GM03348 (cell line): Measurements from ENCODE around the gene BTRC.
A peak's percentile ranks its signal among the peaks of the same experiment; 100 is the strongest.

Experiments
- DNase-seq: peaks from one replicate; pipeline ENCODE4 v3.0.0; 2012; ENCODE audit warnings: low spot score

The BTRC gene

DNA sequence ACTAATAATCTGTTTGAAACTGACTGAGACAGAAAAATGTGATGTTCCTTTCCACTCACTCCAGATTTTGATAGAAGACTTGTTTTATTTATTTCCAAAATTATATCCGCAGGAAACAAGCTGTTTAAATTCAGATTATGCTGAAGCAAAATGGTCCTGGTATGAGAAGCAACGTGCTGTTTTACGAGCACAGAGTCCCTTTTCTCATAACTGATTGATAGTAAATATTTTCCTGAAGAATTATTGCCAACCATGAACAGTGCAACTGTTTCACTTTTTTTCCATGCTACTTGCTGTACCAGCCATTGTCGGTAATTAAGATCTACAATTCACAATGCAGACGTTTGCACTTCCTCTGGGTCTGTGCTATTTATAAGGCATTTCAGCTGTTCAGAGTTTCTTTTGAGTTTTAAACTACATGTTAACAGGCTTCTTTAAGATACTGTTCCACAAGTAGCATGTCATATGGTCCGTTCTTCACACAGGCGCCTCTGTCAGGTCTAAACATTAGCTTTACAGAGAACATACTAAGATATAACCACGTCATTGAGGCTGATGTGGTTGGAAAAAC is 130.3 kb downstream of the BTRC start:
- DNase-seq = no peak

DNA sequence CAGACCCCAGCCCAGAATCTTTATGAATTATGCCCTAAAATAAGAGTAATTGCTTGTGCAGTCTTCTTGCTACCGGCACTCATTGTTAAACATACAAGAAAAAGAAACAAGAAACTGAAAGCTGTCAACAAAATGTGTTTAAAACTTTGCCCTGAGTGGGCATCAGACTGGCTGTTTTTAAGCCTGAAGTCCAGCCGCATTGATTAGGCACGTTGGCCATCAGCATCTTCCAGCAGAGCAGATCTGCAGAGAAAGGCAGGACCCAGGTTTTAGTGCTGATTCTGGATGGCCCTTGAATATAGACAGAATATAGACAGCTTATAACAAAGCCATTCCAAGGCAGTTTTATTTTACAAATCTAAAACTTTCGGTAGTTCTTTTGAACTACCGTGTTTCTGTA is 131.2 kb downstream of the BTRC start:
- DNase-seq = no peak

DNA sequence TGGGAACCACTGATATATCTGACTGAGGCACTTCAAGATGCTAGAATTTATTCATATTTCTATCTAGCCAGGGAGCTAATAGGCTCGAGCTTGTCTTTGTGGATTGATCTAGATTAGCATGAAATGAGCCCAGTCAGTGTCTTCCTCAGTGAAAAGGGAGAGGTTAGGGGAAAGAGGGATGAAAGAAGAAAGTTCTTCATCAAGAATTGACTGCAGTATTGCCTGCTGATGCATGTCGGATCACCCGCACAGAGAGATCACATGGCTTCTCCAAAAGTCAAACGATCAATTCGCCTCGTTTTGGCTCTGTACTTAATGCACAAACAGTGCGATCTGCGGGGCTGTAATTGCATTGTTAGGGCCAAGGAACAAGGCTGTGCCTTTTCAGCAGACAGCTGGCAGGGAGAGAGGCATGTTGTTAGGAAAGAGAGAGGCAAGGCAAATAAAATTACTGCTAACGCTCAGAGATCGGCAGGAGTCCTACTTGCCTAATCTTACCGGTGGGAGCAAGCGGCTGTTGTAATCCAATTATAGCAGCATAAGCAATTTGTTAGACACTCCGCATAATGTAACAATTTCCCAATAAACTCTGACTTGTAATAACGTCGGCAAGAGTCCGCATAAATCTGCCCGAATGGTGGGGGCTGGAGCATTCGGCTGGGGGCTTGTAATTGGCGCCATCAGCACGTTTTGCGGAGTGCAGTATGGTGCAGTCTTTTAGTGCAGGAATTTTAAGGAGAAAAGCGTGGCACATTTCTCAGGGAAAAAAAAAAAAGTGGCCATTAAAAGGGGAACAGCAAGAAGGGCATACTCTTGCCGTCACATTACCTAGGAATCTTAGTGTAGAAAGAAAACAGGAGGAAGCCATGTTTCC is 132.0 kb downstream of the BTRC start:
- peak; percentile 13 for DNase-seq

DNA sequence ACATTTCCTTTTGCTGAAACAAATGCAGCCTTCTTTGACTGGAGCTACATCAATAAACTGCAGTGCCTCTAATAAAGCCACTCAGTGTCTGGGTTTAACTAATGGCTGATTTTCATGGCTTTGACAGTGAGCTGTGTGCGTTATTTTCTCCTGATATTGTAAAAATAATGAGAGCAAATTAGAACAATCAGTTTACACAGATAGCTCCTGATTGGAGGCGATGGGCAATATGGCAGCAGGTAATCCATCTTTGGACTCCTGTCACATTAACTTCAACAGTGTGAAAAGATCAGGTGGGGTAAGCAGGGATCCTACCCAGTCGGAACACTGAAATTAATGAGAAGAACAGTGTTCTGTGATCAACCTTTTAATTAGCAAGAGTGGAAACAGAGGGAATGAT is 133.4 kb downstream of the BTRC start:
- DNase-seq = no peak

DNA sequence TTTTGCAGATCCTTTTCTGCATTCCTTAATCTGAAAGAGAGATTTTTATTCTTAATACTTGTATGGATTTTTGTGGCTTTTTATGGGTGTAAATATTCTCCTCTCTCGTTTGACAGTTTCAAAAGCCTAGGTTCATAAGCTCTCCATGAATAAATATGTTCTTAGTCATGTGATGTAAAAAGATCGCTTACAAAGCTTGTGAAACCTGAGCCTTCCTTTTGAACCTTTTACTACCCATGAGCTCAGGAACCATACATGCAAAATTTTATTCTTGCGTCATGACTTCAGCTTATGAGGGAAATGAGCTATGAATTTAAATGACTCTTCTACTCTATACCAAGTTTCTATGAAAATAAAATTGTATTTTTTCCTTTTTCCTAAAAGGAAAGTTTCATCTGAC is 135.4 kb downstream of the BTRC start:
- DNase-seq = no peak

DNA sequence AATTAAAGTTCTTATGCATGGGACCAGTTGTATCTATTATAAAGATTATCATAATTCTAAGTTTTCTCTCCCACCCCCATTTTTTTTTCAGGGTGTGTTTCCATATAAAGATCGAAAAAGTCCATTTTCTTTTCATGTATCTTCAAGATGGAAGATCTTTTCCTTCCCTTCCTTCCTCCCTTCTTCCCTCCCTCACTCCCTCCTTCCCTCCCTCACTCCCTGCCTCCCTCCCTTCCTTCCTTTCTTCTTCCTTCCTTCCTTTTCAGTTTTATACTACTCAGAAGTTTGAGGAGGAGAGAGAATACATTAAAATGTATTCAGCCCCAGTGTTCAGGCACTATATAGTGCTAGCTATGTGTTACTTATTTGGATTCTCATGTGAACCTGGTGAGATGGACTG is 136.1 kb downstream of the BTRC start:
- no peak for DNase-seq

DNA sequence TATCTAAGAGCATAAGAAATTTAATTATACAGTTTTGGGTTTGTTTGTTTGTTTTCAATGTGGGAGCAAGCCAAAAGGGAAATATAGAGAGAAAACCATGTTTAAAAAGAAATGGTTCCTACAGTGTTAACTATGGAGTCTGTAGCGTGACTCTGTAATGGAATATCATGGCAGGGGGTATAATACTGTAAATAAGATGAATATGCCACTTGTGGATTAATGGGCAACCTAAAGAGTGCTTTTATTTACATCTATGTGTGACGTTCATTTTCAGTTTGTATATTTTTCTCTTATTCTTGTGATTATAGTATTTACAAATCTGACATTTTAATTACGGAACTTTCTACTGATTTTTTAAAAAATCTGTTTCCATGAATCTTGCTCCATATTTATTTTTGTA is 138.2 kb downstream of the BTRC start:
- no peak for DNase-seq

DNA sequence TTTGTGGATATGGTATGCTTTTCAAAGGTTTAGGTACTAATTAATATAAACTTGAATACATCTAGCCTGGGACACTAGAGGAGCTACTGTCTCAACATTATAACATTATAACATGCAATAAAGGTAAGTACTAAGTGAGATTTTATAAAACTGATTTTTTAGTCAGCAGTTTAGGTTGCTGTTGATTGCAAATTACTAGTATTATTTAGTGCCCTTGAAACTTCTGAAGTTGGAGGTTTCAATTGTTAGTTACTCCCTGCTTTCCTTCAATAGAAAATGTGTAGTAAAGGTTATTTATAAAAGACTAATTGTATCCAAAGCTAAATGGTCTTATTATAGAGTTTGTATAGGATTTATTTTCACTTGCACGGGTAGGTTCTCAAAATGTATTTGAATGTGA is 138.8 kb downstream of the BTRC start:
- DNase-seq = no peak

DNA sequence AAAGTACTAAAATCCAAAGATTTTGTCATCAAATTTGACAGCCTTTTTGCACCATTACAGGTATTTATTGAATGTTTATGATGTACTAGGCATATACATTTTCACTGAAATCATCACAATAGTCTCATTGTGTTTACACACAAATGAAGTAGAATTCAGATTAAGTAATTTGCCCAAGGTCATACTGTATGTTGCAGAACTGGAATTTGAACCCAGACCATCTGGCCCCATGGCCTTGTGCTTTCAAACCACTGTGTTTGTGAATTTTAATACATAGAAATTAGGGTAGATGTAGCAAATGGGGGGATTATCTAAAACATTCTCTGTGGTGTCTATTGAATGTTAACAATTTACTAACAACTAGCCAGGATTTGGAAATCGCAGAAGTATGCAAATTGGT is 139.3 kb downstream of the BTRC start:
- DNase-seq = no peak

DNA sequence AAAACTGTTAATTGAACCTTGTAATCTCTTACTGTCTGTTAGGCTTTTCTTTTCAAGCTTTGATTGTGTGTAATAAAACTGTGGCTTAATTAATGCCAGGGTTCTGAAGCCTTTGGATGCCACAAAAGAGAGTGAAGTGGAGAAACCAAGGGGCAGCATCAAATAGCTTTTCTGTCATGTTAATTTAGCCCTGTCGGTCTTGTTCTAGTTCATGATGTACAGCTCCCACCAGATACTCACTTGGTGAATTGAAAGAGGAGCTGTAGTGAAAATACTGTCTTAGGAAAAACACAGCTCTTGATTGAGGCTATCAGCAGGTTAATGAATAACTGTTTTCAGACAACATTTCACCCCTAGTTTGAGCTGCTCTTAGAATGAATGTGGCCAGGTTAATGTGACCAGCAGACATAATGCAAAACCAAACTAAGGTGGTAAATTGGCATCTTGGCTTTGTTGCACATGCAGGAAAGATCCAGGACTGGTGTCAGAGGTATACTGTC is 139.9 kb downstream of the BTRC start:
- no peak for DNase-seq

DNA sequence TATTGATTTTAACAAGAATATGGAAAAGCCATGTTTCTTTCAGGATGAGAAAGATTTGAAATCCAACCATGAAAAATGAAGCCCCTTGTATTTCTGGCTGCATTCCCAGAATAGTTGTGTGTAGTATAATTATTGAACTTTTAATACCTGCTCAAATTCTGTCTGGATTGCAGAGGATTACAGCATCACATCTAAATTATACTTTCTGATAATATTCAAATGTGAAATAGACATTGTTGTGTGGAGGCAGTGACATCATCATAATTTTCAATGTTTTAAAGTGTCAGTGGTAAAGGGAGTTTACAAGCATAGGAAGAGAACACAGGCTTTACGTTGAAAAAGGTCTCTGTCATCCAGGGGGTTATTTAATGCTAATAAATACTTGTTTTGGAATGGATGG is 140.7 kb downstream of the BTRC start:
- DNase-seq = no peak

DNA sequence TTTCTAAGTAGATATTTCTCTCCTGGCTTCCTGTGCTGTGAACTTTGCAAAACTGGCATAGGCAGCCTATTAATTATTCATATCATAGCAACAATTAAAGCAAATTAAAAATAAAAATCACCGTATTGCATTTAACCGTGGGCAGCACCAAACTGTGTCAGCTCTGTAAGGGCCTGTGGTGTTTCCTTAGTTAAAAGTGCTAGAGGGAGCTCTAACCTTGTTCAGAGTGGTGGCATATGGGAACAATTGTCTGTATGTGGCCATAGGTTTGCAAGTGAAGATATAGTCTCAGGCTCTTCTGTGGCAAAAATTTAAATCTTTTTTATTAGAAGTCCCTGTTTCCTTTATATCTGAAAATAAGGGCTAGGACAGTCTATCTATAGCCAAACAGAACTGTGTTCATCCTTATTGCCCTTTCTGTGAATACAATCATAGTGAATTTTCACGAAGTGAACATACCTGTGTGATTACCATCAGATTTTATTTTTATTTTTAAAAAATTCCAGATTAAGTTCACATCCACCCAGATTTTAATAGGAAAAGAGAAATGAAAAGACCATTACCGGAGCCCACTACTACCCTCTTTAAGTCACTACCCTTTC is 141.5 kb downstream of the BTRC start:
- DNase-seq = no peak

DNA sequence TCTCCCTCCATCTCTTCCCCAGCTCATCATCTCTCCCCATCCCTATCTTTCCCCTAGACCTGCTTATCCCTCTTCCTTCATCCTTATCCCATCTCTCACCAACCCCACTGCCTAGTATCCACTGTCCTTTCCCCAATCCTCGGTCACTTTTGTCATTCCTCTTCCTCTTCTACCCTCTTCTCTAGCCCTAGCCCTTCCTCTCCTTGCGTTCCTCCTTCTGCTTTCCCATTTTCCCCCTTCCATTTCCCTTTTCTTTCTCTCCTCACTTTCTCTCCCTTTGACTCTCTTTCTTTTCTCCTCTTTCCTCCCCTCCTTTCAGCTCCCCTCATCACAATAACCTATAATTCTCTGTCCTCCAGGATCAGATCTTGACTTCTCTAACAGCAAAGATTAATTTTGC is 150.5 kb downstream of the BTRC start:
- no peak for DNase-seq

DNA sequence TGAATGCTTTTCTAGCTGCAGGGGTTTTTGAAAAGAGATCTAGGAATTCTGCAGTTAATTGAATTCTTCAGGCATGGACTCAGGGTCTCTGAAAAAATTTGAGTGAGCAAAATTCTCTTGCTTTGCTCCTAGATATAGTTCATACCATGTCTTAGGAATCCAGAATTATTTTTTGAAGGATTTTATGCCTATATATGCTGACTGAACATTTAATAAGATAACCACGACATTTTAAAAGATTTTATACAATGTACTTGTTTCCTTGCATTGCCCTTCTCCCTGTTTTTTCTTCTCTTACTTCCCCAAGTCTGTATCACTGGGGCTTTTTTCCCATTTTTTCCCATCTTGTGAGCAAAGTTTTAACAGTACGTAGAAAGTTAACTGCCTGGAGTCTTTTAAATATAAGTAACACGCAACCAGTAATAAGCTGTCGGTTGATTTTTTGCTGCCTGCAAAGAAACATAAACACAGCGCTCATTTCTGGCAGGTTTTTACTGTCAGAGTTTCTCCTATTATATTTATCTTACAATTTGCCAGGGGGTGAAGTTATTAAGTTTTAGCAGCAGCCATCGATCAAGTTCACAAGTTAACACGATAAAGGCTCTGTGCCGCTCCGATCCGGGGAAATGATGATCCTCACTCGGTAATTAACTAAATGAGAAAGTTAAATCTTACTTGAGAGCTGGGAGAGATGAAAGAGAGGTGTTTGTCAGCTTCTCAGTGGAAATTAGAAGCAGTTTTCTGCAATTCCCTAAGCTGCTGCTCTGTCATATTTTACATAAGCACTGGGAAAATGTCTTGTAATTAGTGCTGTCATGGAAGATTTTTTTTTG is 153.1 kb downstream of the BTRC start:
- DNase-seq = no peak

DNA sequence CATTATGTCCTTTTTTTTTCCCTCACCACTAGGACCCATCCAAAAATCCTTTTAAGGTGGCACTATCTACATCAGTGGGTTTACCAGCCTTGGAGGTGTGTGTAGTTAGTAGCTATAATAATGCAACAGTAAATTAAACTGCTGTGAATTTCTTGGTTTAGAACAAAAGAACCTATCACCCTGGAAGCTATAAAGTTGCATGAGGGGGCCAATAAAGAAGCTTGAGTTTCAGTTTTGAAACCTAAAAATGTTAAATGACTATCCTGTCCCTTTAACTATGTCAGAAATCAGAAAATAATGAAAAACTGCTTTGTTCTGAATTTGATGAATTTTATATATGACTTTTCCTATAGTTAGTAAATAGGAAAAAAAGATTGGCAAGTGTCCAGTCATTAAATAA is 153.9 kb downstream of the BTRC start:
- DNase-seq = no peak

DNA sequence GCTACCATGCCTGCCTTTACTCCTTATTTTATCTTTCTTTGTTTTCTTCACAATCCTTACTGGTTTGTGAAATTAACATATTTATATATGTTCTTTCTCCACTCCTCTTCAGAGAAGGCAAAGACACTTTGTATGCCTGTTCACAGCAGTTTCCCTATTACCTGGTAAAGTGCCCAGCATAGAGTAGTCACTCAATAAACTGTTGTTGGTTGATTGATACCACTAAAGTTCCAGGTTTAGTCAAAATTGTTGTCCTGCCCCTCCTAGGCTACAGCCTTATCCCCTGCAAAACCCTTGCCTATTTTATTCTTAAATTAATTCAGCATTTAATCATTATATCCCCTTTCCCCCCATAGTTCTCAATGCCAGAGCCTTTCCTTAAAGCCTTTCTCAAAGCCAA is 158.0 kb downstream of the BTRC start:
- no peak for DNase-seq

DNA sequence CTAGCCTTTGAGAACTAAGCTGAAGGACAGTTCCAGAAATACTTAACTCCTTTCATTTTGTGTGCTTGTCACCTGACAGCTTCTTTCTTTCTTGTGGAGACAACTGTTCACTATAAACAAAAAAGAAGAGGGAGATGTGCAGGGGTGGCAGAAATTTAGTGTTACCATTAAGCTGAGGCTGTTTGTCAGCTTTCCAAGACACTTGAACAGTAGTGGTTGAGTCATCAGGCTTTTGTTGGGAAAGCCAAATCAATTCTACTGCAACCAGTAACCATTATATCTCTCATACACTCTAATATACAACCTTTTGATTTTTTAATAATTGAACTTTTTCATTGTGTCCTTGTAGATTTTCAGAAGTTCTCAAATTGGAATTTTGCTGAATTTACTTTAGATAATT is 158.8 kb downstream of the BTRC start:
- DNase-seq = peak; percentile 54

DNA sequence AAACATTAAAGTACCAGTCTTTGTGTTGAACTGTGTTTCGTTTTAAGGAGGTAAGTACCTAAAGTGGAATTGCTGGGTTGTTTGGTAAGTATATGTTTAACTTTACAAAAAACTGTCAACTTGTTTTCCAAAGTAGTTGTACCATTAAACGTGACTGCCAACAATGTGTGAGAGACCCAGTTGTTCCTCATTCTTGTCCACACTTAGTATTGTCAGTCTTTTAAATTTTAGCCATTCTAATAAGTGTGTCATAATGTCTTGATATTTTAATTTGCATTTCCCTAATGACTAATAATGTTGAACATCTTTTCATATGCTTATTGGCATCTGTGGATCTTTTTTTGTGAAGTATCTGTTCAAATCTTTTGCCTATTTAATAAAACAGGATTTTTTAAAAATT is 159.8 kb downstream of the BTRC start:
- no peak for DNase-seq

DNA sequence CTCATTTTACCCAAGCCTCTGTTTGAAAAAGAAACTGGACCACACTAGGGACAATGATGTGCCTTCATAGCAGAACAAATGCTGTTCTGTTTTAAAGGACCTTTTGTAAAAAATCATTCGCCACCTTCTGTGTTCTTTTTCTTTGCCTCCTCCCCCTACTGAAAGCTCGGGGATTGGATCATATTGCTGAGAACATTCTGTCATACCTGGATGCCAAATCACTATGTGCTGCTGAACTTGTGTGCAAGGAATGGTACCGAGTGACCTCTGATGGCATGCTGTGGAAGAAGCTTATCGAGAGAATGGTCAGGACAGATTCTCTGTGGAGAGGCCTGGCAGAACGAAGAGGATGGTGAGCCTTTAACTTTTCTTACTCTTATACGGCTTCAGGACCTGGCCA is 171.9 kb downstream of the BTRC start:
- DNase-seq = no peak

DNA sequence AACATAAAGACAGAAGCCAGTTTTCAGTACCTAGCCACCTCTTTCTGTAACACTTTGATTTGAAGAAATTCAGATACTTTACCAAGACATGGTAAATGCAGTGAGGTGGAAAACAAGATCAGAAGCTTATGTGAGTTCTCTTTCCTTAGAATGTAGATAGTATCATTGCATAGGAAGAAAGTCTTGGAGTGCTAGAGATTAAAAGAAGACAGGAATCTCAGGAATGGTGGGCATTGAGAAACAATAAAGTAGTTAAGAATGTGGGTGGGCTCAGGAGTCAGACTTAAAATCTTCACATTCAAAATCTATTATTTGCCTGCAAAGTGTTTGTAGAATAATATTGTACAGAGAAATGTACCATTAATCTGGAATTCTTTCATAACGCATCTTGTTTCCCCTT is 175.2 kb downstream of the BTRC start:
- DNase-seq = no peak

DNA sequence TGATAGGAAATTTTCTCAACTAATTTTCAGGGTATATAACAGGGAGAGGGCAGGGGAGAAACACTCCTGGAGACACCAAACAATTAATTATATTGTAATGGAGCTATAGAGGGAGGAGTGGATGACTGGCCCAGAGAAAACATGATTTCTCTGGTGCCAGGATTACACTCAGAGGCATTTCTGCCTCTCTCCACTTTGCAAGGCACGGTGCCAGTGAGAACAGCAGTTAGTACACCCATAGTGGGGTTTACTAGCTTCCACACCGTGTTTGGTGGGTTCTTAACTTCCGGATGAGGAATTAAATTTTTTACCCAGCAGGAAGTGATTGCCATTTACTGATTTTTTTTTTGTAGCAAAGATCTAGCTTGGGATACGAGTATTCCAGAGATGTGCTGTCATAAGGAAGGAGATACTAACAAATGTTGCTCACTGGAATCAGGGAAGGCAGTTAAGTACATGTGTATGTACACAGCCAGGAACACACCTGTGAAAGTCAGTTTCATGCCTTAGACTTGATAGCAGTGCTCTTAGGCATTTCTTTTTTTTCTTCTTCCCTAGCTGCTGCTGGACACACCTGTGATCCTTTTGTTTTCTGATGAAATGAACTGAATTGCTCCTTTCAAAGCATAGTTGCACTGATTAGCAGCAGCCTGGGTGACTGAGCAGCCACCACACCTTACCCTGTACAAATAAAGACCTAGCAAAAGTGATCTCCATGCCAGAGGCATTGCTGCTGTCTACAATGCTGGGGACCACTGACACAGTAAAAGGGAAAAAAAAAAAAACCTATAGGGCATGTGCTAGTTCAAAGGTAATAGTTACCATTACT is 176.0 kb downstream of the BTRC start:
- DNase-seq = no peak

DNA sequence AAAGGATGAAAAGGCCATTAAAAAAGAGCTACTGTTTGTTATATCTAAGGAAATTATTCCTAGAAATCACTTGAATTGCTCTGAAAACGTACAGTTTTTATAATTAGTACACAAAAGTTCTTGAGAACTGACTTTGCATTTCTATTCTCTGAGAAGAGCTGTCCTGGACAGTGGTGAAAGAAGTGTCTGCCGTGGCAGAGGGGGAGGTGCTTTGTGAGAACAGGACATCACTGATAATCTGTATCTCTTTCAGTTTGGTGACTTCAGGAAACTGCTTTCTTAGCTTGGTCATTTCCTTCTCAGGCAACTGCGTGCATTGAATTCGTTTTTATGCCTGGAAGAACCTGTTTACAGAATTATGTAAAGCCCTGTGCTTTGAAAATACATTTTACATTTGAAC is 182.0 kb downstream of the BTRC start:
- no peak for DNase-seq
